BE2C (cell line): ENCODE measurements around the gene CDC34.

Experiments used
- DNase-seq: peaks from one replicate; pipeline ENCODE4 v3.0.0-alpha.2; 2020
- H3K27me3 ChIP-seq: fragments of 250-450 bp; sonication (Bioruptor Pico); 2 replicates; pipeline ENCODE4 v1.5.1; 2020; ENCODE audit warnings: mild to moderate bottlenecking
- H3K36me3 ChIP-seq: fragments of 250-450 bp; sonication (Bioruptor Pico); 2 replicates; pipeline ENCODE4 v1.5.1; 2020; ENCODE audit warnings: mild to moderate bottlenecking
- H3K4me1 ChIP-seq: fragments of 250-450 bp; sonication (Bioruptor Pico); 2 replicates; pipeline ENCODE4 v1.5.1; 2020
- H3K4me3 ChIP-seq: 2 replicates; pipeline ENCODE4 v1.5.1; 2011; ENCODE audit warnings: low read depth, low read length
- H3K9me3 ChIP-seq: fragments of 250-450 bp; sonication (Bioruptor Pico); 2 replicates; pipeline ENCODE4 v1.5.1; 2020
- TF ChIP-seq, protein P1 (sequence below): IDR thresholded peaks from 2 replicates; pipeline ENCODE4 v1.5.1; 2012; ENCODE audit warnings: mild to moderate bottlenecking, low read depth, low read length

The CDC34 gene

DNA sequence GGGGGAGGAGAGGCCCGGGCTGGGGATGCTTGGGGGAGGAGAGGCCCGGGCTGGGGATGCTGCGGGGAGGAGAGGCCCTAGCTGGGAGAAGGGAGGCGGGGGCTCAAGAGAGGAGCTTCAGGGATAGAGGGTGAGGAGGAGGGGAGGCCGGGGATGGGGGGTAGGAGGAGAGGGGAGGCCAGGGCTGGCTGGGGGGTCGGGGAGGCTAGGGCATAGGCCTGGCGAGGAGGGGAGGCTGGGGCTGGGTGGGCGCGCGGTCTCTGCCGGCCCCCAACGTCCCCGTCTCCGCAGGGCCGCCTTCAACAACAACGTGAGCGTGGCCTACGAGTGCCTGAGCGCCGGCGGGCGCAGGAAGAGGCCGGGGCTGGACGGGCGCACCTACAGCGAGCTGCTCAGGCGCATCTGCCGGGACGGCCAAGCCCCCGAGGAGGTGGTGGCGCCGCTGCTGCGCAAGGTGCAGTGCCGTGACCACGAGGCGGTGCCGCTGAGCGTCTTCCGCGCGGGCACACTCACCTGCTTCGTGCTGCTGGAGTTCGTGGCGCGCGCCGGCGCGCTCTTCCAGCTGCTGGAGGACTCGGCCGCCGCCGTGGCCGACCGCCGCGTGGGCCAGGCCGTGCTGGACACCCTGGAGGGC is 12.8 kb upstream of the CDC34 start:
- H3K36me3 ChIP-seq: peaks cover 5% of the 10 kb centered on the region
- H3K27me3 ChIP-seq: no peaks in the 10 kb centered on the region
- H3K4me1 ChIP-seq: no peaks in the 10 kb centered on the region
- H3K9me3 ChIP-seq: peaks cover 5% of the 10 kb centered on the region; the same call in 1 of the 2 replicates
- no peak overlapping the region for H3K4me3 ChIP-seq
- TF ChIP-seq, protein P1, sequence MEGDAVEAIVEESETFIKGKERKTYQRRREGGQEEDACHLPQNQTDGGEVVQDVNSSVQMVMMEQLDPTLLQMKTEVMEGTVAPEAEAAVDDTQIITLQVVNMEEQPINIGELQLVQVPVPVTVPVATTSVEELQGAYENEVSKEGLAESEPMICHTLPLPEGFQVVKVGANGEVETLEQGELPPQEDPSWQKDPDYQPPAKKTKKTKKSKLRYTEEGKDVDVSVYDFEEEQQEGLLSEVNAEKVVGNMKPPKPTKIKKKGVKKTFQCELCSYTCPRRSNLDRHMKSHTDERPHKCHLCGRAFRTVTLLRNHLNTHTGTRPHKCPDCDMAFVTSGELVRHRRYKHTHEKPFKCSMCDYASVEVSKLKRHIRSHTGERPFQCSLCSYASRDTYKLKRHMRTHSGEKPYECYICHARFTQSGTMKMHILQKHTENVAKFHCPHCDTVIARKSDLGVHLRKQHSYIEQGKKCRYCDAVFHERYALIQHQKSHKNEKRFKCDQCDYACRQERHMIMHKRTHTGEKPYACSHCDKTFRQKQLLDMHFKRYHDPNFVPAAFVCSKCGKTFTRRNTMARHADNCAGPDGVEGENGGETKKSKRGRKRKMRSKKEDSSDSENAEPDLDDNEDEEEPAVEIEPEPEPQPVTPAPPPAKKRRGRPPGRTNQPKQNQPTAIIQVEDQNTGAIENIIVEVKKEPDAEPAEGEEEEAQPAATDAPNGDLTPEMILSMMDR: no peak
- no peak for DNase-seq

DNA sequence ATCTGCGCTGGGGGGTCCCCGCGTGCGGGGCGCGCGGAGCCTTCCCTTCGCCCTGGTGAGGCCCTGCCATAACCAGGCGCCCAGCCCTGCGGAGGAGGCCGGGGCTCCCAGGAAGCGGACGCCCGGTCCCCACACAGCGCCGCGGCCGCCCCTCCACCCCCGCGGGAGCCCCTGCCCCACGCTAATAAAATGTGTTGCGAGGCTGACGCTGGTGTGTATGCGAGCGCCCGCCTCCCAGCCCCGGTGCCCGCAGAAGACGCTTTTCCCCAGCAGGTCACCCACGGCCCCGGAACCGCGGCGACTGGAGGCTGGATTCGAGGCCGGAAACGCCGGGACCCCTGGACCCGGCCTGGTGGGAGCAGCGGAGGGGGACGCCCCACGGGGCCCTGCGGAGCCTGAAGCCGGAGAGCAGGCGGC is 12.1 kb upstream of the CDC34 start:
- Histone ChIP-seq H3K27me3 (no peaks in the 10 kb centered on the region), H3K4me3 (no peak overlapping the region), H3K4me1 (peaks cover 4% of the 10 kb centered on the region; the same call in 1 of the 2 replicates), H3K36me3 (peaks cover 5% of the 10 kb centered on the region), H3K9me3 (peaks cover 5% of the 10 kb centered on the region; the same call in 1 of the 2 replicates)
- no peak for DNase-seq
- TF ChIP-seq, protein P1: no peak

DNA sequence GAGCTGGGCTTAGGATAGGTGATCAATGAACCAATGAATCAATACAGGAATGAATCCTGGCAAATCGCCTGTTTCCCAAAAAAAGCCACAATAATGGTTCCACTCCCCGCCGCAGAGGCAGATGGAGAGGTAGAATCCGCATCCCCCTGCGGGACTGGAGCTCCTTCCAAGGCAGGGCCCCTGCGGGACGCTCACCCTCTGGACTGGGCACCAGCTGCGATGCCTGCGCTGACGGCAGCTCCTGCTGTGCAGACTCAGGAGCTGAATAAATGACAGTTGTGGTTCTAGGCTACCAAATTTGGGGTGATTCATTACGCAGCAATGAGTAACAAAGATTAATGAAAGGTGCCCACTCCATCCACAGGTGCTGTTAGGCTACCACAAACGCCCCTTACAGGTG is 8.8 kb upstream of the CDC34 start:
- peaks cover 5% of the 10 kb centered on the region for H3K36me3 ChIP-seq
- TF ChIP-seq, protein P1: no peak
- no peak overlapping the region for H3K4me3 ChIP-seq
- H3K27me3 ChIP-seq: peaks cover 3% of the 10 kb centered on the region; the same call in 1 of the 2 replicates
- peaks cover 4% of the 10 kb centered on the region; the same call in 1 of the 2 replicates for H3K4me1 ChIP-seq
- H3K9me3 ChIP-seq: peaks cover 5% of the 10 kb centered on the region; the same call in 1 of the 2 replicates
- no peak for DNase-seq

DNA sequence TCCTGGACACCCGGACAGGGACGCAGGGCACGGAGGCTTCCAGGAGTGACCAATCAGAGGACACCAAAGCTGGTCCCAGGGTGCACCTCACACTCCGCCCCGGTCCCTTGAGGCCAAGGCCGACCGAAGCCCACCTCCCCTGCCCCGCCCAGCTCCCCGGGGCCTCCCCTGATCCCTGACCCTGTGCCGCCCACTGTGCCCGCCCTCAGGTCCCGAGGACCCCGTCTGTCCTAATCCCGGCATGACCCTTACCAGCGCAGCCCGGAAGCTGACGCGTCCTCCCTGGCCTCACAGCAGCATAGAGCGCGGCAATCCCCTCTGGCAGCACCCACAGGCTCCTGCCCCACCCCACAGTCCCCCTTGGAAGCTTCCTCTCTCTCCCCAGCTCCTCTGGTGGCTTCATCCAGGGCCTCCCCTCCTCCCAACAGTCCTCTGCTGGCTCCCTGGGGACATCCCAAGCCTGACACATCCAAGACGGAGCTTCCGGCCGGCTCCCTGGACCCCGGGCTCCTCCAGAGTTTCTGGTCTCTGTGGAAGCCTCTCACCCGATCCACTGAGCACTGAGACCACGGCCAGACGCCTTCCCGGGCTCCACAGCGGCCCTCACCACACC is 7.4 kb upstream of the CDC34 start:
- Histone ChIP-seq H3K4me3 (peak overlapping the region; percentile 41), H3K4me1 (peaks cover 4% of the 10 kb centered on the region; the same call in 1 of the 2 replicates), H3K27me3 (peaks cover 3% of the 10 kb centered on the region; the same call in 1 of the 2 replicates), H3K9me3 (peaks cover 5% of the 10 kb centered on the region; the same call in 1 of the 2 replicates), H3K36me3 (peaks cover 5% of the 10 kb centered on the region)
- TF ChIP-seq, protein P1: no peak
- no peak for DNase-seq

DNA sequence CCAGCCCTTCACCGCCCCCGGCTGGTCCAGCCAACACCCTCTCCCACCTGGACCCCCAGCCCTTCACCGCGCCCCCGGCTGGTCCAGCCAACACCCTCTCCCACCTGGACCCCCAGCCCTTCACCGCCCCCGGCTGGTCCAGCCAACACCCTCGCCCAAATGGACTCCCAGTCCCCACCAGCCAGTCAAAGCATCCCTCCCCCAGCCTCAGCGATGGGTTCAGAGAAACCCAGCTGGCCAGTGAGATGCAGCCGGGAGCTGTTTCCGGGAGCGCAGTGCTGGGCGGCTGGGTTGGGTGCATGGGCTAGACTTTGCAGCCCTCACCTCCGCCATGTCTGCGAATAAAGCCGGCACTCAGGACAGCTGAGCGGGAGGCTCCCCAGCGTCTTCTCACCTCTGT is 6.5 kb upstream of the CDC34 start:
- DNase-seq: peak; percentile 16
- H3K4me3 ChIP-seq: no peak overlapping the region
- H3K36me3 ChIP-seq: no peaks in the 10 kb centered on the region; the same call in 1 of the 2 replicates
- H3K4me1 ChIP-seq: peaks cover 4% of the 10 kb centered on the region; the same call in 1 of the 2 replicates
- peaks cover 3% of the 10 kb centered on the region; the same call in 1 of the 2 replicates for H3K27me3 ChIP-seq
- H3K9me3 ChIP-seq: peaks cover 5% of the 10 kb centered on the region; the same call in 1 of the 2 replicates
- TF ChIP-seq, protein P1: no peak

DNA sequence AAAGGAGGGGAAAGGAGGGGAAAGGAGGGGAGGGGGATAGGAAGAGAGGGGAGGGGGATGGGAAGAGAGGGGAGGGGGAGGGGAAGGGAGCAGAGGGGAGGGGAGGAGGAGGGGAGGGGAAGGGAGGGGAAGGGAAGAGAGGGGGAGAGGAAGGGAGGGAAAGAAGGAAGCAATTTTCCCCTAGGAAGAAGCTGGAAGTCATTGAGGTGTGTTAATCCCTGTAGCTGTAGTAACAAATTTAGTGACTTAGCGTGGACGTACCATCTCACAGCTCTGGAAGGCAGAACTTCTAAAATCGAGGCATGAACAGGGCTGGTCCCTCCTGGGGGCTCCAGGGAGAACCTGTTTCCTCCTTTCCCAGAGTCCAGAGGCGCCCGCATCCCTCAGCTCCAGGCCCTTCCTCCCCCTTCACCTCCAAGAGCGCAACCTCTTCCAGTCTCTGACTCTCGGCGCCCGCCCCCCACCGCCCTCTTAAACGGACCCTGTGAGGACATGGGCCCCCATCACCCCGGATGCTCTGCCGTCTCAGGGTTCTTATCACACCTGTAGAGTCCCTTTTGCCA is 5.6 kb upstream of the CDC34 start:
- Histone ChIP-seq H3K27me3 (peaks cover 3% of the 10 kb centered on the region; the same call in 1 of the 2 replicates), H3K9me3 (peaks cover 5% of the 10 kb centered on the region; the same call in 1 of the 2 replicates), H3K36me3 (no peaks in the 10 kb centered on the region), H3K4me3 (no peak overlapping the region), H3K4me1 (peaks cover 4% of the 10 kb centered on the region)
- TF ChIP-seq, protein P1: no peak
- DNase-seq: peak; percentile 9
